HG02678 (cell line): ENCODE measurements around the gene SEC63.
"Not testable (repeated sequence)": the region's sequence is repeated elsewhere in the genome, so short reads cannot be mapped to it uniquely, and the experiment has no call there.

ENCODE experiments used
- ATAC-seq: cut with Tn5 transposase; IDR thresholded peaks from one replicate; pipeline ENCODE4 v1.9.1; 2021; ENCODE audit warnings: mild to moderate bottlenecking, moderate library complexity; ENCODE audit not compliant: unreplicated experiment

SEC63 gene

GRCh38 chr6:107976155-107976783 is 18.3 kb upstream of the SEC63 start:
- ATAC-seq = no peak

DNA sequence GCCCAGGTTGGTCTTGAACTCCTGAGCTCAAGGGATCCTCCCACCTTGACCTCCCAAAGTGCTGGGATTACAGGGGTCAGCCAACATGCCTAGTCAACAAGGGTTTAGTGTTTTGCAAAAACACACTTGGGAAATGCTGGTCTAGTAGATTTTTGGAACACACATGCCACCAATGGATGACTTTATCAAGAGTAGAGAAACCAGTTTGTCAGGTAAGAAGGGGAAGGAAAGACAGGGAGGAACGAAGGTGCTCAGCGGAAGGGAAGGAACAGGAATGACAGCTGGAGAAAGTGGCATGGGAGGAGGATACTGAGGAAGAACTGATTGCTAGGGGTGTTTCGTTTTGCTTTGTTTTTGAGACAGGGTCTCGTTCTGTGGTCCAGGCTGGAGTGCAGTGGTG is 15.6 kb upstream of the SEC63 start:
- no peak for ATAC-seq

GRCh38 chr6:107972413-107973096 is 14.5 kb upstream of the SEC63 start:
- no peak for ATAC-seq

GRCh38 chr6:107971181-107971580 is 13.2 kb upstream of the SEC63 start:
- no peak for ATAC-seq

DNA sequence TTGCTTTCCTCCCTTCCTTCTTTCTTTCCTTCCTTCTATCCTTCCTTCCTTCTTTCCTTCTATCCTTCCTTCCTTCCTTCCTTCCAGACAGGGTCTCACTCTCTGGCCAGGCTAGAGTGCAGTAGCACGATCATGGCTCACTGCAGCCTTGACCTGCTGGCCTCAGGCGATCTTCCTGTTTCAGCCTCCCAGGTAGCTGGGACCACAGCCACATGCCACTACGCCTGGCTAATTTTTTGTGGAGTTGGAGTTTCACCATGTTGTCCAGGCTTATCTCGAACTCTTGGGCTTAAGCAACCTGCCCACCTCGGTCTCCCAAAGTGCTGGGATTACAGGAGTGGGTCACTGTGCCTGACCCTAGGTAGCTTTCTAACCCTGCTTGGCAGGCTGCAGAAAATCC is 12.2 kb upstream of the SEC63 start:
- ATAC-seq = no peak

DNA sequence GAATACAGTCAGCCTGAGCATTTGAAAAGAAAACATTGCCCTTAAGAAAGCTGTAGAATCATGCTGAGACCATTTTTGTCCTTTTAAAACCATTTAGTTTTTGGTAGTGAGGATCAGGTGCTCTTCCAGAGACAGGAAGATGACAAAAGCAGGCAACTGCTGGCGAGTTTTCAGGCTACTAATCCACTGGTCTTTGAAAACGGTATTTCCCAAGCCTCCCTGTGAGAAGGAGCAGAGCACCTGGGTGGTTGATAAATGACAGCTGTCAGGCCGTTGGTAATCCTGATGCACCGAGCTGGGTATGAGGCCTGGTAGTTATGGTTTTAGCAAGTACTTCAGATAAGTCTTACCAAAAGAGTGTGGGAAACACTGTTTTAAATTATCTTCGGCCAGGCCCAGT is 10.1 kb upstream of the SEC63 start:
- no peak for ATAC-seq

DNA sequence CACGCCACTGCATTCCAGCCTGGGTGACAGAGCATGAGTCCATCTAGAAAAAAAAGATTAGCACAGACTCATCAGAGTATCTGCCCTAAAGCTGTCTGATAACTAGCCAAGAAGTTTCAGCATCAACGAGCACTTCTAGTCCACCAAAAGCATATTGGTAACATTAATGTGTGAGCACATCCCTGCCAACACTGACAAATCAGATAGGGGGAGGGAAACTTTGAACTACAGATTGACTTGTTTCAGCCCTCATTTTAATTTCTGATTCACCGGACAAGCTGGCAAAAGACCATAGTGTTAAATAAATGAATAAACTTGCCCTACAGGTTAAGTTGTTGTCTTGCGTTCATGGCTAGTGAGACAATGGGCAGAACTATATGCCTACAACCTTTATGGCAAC is 7.7 kb upstream of the SEC63 start:
- ATAC-seq = no peak

DNA sequence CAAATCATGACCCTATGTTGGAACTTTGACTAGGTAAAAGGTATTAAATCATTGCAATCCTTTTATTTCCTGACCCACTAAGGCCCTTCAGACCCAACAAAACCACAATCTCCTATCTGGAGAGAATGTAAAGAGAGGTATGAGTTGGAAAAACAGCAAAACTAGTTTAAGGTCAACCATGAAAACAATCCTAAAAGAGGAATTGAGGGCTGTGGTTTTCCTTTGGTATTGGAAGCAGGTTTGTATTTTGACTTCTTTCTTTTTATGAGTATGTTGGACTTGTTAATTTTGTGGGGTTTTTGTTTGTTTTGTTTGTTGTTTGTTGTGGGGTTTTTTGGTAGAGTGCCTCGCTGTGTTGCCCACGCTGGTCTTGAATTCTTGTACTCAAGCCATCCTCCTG is 4.7 kb upstream of the SEC63 start:
- ATAC-seq = no peak

DNA sequence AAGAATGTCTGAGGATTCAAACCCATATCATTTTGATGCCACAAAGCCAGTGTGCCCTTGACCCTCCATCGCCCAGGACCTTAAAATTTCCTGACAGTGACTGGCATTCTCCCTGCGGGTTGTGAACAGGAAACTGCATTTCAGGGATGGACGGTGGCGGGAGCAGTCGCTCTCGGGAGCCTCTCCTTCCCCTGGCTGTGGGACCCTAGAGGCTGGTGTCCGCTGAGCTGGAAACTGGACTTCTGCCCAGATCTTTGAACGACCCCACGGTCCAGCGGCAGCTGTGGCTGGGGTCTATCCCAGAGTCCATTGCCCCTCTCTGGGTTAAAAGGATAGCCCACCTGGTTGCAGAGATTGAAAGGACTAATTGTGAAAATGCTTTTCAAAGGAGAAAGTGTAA is 1.4 kb upstream of the SEC63 start:
- no peak for ATAC-seq

GRCh38 chr6:107958689-107959362 is 818 bp upstream of the SEC63 start:
- ATAC-seq = not testable (repeated sequence)

DNA sequence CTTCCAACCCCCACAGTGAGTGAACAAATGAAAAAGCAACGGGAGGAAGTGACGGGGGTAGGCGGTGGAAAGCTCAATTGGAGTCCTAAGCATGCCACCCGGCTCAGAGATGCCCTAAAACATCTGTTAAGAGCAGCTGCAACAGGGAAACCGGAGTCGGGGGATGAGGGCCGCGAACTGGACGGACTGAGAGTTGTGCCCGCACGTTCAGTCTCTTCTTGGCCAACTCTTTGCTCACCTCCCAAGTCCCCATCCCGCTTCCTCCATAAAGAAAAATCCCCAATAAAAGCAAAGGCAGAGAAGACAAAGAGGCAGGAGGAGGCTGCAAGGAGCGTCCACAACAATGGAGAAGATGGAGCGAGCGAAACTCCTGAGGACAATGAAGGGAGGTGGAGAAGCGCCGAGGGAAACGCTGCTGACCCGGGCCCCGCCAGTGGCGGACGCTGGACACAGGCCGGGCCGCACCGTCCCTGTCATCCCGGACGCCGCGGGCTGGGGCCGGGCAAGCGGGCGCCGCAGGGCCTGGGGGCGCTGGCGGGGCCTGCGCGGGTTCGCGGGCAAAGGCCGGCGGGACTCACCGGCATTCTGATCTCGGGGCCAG is 600 bp downstream of the SEC63 start:
- ATAC-seq = peak; percentile 38

DNA sequence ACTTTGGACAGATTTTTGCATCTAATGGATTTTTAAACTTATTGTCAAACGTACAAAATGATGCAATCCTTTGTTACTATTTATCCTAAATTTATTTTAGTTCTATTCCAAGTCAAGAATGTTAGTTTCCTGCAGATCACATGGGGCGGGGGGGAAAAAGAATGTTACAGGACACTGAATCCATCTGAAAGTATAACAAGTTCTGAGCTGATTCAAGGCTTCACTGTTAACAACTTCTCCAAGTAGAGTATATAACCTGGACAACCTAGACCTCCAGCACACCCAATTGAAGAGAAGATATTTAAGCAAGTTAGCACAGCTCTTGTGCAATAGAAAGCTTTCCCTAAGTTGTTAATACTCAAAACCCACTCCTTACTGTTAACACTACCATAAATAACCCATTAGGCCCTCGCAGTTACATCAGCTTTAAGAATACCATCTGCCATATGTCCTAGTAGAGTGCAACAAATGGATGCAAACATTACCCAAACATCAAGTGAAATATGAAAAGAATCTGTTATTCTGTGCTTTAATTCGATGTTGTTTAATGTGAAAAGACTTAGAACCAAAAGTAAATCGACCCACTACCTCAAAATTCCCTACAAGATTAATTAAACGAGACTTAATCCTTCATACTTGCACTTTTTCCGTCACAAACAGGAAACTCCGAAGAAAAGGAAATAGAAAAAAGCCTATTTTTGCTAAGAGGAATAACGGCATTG is 1.3 kb downstream of the SEC63 start:
- no peak for ATAC-seq

DNA sequence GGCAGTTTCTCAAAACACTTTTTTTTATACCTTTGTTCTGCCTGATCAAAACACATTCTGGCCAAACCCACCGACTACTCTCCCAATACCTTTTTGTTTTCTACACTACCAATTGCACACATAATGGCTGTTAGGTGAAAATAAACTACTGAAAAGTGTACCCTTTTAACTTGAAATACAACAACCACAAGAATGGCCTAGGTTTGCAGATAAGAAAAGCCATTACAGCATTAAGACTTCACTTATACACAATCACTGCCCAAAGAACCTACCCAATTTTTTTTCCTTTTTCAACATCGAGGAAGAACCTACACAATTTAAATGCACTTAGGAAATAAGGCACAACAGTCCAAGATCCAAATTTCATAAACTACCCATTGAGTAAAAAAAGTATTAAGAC is 1.8 kb downstream of the SEC63 start:
- ATAC-seq = no peak

GRCh38 chr6:107953858-107954414 is 4.1 kb downstream of the SEC63 start:
- ATAC-seq = not testable (repeated sequence)

DNA sequence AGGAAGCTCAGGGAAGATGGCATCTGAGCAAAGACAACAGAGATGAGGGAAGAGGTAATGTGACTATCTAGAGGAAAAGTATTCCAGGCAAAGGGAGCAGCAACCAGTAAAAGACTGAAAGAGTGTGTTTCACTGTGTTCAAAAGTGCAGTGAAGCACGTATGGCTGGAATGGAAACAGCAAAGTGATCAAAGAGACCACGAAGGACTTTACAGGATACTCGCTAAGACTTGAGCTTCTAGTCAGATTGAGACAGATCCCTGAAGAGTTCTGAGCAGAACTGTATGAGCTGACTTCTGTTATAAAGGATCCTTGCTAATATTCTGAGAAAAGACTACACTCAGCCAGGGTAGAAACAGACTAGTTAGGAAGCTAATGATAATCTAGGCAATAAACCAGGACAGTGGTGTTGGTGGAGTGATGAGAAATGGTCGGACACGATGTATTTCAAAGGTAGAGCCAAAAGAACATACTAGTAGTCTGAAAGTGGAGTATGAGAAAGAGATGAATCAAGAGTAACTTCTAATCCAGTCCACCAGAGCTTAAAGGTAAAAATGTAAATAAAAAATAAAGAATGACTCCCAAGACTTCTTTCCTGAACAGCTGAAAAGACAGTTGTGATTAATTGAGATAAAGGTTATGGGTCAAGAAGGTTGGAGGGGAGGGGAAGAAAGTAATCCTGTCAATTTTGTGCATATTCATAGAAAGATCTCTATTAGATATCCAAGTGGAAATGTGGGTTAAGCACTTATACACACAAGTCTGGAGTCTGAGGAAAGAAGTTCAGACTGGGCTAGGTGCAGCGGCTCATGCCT is 14.2 kb downstream of the SEC63 start:
- no peak for ATAC-seq

DNA sequence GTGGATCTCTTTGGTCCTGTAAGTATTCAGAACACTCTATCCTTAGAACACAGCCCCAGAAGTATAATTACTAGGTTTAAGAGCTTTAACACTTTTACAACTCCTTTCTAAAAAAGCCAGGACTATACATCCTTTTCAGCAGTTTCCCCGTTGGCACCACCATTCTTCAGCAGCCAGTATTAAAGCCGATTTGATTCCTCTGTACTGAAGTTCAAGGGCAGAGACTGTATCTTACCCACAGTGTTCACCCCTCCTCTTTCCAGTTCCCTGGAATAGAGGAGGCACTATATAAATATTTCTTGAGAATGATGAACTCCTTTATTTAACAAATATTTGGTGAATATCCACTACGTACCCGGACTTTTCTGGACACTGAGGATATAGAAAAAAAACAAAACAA is 15.9 kb downstream of the SEC63 start:
- no peak for ATAC-seq

DNA sequence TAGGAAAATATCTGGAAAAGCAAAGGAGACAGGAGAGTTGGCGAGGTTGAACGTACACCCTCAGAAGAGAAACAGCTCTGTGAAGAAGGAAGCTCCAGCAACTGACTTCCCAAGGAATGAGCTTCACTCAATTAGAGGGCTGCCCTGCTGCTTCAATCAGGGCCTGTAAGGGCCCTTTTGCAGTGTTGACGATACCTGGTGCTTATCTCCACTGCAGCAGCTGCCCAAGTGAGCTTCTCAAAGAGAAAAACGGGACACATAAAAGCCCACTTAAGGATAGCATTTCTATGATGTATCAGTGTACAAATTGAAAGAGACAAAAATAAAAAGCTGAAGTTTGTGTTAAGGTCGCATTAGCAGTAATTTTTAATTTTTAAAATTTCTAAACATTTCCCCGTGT is 16.4 kb downstream of the SEC63 start:
- no peak for ATAC-seq

DNA sequence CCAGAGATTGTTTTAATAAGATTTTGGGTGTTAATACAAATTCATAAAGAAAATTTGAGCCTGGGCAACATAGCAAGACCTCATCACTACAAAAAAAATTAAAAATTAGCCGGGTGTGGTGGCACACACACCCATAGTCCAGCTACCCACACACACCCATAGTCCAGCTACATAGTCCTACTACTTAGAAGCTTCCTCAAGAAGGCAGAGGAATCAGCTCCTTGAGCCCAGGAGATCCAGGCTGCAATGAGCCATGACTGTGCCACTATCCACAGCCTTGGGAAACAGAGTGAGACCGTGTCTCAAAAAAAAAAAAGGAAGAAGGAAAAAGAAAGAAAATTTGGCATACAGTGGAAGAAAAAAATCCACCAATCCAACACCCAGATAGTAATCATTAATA is 16.8 kb downstream of the SEC63 start:
- no peak for ATAC-seq

DNA sequence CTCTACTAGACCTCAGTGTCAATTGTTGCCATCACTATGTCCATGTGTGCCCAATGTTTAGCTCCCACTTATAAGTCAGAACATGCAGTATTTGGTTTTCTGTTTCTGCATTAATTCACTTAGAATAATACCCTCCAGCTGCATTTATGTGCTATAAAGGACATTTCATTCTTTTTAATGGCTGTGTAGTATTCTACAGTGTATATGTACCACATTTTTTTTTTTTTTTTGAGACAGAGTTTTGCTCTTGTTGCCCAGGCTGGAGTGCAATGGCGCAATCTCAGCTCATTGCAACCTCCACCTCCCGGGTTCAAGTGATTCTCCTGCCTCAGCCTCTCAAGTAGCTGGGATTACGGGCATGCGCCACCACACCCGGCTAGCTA is 21.1 kb downstream of the SEC63 start:
- ATAC-seq = not testable (repeated sequence)
